ENCODE measurements around the gene AGAP1. TPM values are rescaled to one million over a fixed set of nuclear protein-coding genes. Genes with fewer than 3 reads are reported as not detected.

Gene AGAP1
- total RNA-seq = 1 to 10 TPM; 1.8 to 2.0 TPM

- H3K27me3 Mint-ChIP-seq = peaks cover 64% of the 10 kb centered on the region
These were observed at the start of gene AGAP1 for GRCh38 chr2:235493775-235494715. AGAP1 (plus strand) TSS chr2:235494043.

DNA sequence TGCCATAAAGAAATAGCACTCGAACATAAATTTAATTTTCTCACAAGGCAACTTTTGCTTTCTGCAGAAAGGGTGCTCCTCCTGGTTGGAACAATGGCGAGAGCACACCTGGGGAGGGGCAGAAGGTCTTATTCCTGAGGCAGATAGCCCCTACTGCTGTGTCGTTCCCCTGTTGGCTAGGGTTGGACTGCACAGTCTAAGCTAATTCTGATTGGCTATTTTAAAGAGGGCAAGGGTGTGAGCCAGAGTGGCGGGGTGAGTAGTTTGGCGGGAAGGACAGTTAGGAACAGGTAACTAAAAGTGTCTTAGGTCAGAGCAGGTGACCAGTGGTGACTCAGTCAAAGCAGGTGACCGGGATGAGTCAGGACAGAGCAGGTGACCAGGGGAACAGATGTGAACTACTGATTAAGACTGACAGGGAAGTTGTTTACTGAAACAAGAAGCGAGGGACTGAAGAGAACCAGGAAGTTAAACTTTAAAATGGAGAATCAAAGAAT, 49.7 kb upstream of the AGAP1 start:
- no peak for DNase-seq
- no peak overlapping the region for H3K4me3 Mint-ChIP-seq
- CTCF ChIA-PET = no interaction called here
- peaks cover 5% of the 10 kb centered on the region for H3K9me3 Mint-ChIP-seq
- POLR2A ChIA-PET = no interaction called here
- no peak overlapping the region for H3K27ac Mint-ChIP-seq
- no peaks in the 10 kb centered on the region for H3K4me1 Mint-ChIP-seq (ENCODE audit: low read depth)
- peaks cover 1% of the 10 kb centered on the region for H3K36me3 Mint-ChIP-seq
- peaks cover 6% of the 10 kb centered on the region for H3K27me3 Mint-ChIP-seq
- intact Hi-C loops (cut with micrococcal nuclease) = no loop called here

More at GRCh38 chr2:235493775-235494715, at the start of gene AGAP1:
- DNase-seq = no peak
- peak within 1 kb of the TSS; percentile 70 for H3K4me3 Mint-ChIP-seq
- intact Hi-C loops (cut with micrococcal nuclease) = no loop called here
- CTCF ChIA-PET = no interaction called here
- POLR2A ChIA-PET = no interaction called here
- H3K9me3 Mint-ChIP-seq = no peaks in the 10 kb centered on the region
- H3K4me1 Mint-ChIP-seq (ENCODE audit: low read depth) = peaks cover 8% of the 10 kb centered on the region
- H3K27ac Mint-ChIP-seq = no peak within 1 kb of the TSS
- H3K36me3 Mint-ChIP-seq = no peaks in the 10 kb centered on the region

DNA sequence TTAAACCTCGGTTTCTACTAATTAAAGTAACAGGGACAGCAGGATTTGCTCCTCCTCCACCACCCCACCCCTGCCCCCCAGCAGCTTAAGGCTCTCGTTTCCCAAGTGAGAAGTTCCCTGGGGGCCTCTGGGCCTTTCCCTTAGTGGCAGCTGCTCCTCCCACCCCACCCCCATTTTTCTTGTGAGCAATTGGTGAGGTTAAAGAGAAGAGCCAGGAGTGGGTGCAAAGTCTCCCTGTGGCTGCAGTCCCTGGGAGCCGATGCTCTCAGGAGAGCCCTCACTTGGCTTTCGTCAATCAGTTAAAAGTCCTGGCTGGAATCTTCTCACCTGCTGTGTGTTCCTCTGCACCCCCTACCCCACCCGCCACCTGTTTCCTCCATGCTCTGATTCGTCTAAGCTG, 48.7 kb upstream of the AGAP1 start:
- no peaks in the 10 kb centered on the region for H3K4me1 Mint-ChIP-seq (ENCODE audit: low read depth)
- peaks cover 6% of the 10 kb centered on the region for H3K27me3 Mint-ChIP-seq
- H3K9me3 Mint-ChIP-seq = peaks cover 5% of the 10 kb centered on the region
- ChIA-PET CTCF (no interaction called here), POLR2A (no interaction called here)
- intact Hi-C loops (cut with micrococcal nuclease) = no loop called here
- no peak for DNase-seq
- H3K27ac Mint-ChIP-seq = no peak overlapping the region
- H3K4me3 Mint-ChIP-seq = no peak overlapping the region
- H3K36me3 Mint-ChIP-seq = peaks cover 1% of the 10 kb centered on the region

DNA sequence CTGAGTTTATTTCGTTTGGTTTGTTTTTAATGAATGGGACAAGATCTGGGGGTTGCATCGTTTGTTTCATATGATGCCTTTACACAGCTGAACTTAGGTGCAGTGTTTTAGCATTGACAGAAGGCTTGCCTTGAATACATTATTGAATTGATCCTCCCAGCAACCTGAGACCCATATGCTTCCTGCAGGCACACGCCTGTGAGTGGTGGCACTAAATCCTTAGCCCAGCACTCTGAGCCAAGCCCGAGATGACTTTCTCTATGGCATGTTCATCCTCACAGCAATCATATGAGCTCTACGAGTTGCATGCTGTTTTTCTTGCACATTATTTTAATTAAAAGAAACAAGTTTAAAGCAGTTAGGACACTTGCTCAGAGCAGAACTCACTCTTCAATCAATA, 47.8 kb upstream of the AGAP1 start:
- Mint-ChIP-seq H3K4me3 (no peak overlapping the region), H3K36me3 (peaks cover 1% of the 10 kb centered on the region), H3K27ac (no peak overlapping the region), H3K4me1 (ENCODE audit: low read depth) (no peaks in the 10 kb centered on the region), H3K9me3 (peaks cover 5% of the 10 kb centered on the region), H3K27me3 (peaks cover 6% of the 10 kb centered on the region)
- ChIA-PET CTCF (no interaction called here), POLR2A (no interaction called here)
- no peak for DNase-seq
- intact Hi-C loops (cut with micrococcal nuclease) = no loop called here

DNA sequence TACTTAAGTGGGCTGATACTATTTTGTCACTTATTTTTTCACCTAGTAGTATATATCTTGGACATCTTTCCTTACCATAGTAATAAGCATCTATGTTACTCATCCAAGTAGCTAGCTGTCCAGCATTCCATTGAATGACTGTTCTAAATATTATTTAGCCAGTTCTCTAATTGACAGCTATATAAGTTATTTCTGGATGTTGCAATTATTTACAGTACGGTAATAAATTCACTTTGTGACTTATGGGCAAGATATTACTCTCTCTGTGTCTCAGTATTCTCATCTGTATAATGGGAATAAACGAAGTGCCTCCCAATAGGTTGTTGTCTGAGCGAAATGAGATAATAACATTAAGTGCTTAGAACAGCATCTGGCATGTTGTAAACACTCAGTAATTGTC, 46.6 kb upstream of the AGAP1 start:
- no peak for DNase-seq
- Mint-ChIP-seq H3K4me1 (ENCODE audit: low read depth) (no peaks in the 10 kb centered on the region), H3K27me3 (peaks cover 7% of the 10 kb centered on the region), H3K9me3 (peaks cover 5% of the 10 kb centered on the region), H3K4me3 (no peak overlapping the region), H3K27ac (no peak overlapping the region), H3K36me3 (peaks cover 1% of the 10 kb centered on the region)
- ChIA-PET POLR2A (no interaction called here), CTCF (no interaction called here)
- intact Hi-C loops (cut with micrococcal nuclease) = no loop called here

GRCh38 chr2:235449568-235449967, 44.3 kb upstream of the AGAP1 start:
- Mint-ChIP-seq H3K4me3 (no peak overlapping the region), H3K9me3 (no peaks in the 10 kb centered on the region), H3K27me3 (peaks cover 10% of the 10 kb centered on the region), H3K4me1 (ENCODE audit: low read depth) (no peaks in the 10 kb centered on the region), H3K36me3 (no peaks in the 10 kb centered on the region), H3K27ac (no peak overlapping the region)
- CTCF ChIA-PET = no interaction called here
- POLR2A ChIA-PET = no interaction called here
- intact Hi-C loops (cut with micrococcal nuclease) = no loop called here
- DNase-seq = no peak

DNA sequence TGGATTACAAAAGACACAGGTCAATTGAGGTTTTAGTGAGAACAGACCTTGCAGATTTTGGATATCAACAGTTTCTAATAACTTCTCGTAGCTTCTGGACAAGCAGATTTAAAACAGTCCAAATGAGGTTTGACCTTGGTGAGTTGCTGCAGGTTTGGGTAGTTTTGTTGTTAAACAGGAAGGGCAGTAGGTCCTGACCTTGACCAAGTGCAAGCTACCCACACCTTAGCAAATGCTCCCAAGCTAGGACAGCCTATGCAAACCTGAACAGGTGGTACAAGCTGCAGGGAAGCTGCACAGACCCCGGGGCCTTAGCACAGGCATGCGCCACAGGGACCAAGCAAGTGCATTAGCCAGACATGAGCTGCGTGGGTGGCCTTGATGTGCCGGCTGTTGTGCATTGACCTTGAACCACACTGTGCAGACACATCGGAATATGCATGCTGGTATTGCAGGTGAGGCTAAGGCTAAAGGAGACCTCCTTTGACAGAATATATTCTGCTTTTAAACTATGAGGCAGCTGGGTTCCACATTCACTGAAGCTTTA, 40.2 kb upstream of the AGAP1 start:
- no peak for DNase-seq
- Mint-ChIP-seq H3K9me3 (no peaks in the 10 kb centered on the region), H3K4me1 (ENCODE audit: low read depth) (no peaks in the 10 kb centered on the region), H3K27ac (no peak overlapping the region), H3K36me3 (no peaks in the 10 kb centered on the region), H3K4me3 (no peak overlapping the region), H3K27me3 (peaks cover 5% of the 10 kb centered on the region)
- CTCF ChIA-PET = no interaction called here
- intact Hi-C loops (cut with micrococcal nuclease) = no loop called here
- POLR2A ChIA-PET = interaction anchor here (0.6 kb wide), 1 partner anchor 10 kb away, joined by 3 read pairs; no protein-coding TSS in a partner anchor

GRCh38 chr2:235458839-235459273, 35.0 kb upstream of the AGAP1 start:
- Mint-ChIP-seq H3K4me1 (ENCODE audit: low read depth) (no peaks in the 10 kb centered on the region), H3K9me3 (no peaks in the 10 kb centered on the region), H3K27ac (no peak overlapping the region), H3K4me3 (no peak overlapping the region), H3K27me3 (peaks cover 10% of the 10 kb centered on the region), H3K36me3 (no peaks in the 10 kb centered on the region)
- no peak for DNase-seq
- intact Hi-C loops (cut with micrococcal nuclease) = no loop called here
- ChIA-PET POLR2A (no interaction called here), CTCF (no interaction called here)

DNA sequence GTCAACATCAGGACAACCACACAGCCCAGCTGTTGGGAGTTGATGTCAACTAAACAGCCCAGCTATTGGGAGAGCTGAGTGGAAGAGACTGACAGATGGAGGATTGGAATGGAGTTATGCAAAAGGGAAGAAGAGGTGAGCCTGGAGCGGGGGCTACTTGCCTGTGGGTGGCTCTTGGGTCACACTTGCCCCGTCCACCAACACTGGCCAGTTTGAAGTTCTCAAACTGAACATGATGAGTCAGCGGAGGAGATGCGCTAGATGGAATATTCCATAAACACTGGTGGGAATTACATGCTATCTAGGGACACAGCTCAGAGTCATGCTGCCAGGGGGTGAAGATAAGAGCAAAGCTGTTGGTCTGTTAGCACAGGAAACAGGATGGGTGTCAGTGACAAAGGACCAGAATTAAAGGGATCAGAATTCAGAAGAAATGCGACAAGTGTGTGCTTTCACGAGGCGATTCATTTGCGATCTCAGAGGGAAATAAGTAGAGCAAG, 33.2 kb upstream of the AGAP1 start:
- Mint-ChIP-seq H3K4me3 (no peak overlapping the region), H3K9me3 (no peaks in the 10 kb centered on the region), H3K36me3 (no peaks in the 10 kb centered on the region), H3K27ac (no peak overlapping the region), H3K4me1 (ENCODE audit: low read depth) (no peaks in the 10 kb centered on the region), H3K27me3 (peaks cover 12% of the 10 kb centered on the region)
- ChIA-PET POLR2A (no interaction called here), CTCF (no interaction called here)
- intact Hi-C loops (cut with micrococcal nuclease) = no loop called here
- DNase-seq = no peak

DNA sequence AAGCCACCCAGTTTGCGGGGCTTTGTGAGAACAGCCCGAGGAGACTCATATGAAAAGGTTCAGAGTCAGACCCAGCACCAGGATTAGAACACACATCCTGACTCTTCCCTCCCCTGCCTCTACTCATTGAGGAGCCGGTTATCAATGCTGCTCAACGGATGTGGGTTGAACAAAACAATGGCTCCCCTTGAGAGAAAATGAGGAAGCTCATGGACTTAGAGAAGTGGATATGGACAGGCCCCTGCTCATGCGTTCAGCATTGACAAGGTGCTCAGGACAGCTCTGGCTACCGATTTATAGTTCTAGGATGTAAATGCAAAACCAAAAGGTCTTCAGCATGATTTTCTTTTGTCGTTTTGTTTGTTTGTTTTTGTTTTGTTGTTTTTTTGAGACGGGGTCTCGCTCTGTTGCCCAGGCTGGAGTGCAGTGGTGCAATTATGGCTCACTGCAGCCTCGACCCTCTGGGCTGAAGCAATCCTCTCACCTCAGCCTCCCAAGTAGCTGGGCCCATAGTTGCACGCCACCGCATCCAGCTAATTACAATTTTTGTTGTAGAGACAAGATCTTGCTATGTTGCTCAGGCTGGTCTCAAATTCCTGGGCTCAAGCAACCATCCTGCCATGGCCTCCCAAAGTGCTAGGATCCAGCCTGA, 32.0 kb upstream of the AGAP1 start:
- intact Hi-C loops (cut with micrococcal nuclease) = no loop called here
- Mint-ChIP-seq H3K27ac (no peak overlapping the region), H3K27me3 (peaks cover 12% of the 10 kb centered on the region), H3K36me3 (no peaks in the 10 kb centered on the region), H3K9me3 (no peaks in the 10 kb centered on the region), H3K4me3 (no peak overlapping the region), H3K4me1 (ENCODE audit: low read depth) (no peaks in the 10 kb centered on the region)
- POLR2A ChIA-PET = no interaction called here
- CTCF ChIA-PET = no interaction called here
- no peak for DNase-seq

GRCh38 chr2:235462415-235462790, 31.4 kb upstream of the AGAP1 start:
- POLR2A ChIA-PET = no interaction called here
- Mint-ChIP-seq H3K27ac (no peak overlapping the region), H3K36me3 (no peaks in the 10 kb centered on the region), H3K9me3 (no peaks in the 10 kb centered on the region), H3K27me3 (peaks cover 12% of the 10 kb centered on the region), H3K4me1 (ENCODE audit: low read depth) (no peaks in the 10 kb centered on the region), H3K4me3 (no peak overlapping the region)
- intact Hi-C loops (cut with micrococcal nuclease) = no loop called here
- DNase-seq = no peak
- CTCF ChIA-PET = no interaction called here

DNA sequence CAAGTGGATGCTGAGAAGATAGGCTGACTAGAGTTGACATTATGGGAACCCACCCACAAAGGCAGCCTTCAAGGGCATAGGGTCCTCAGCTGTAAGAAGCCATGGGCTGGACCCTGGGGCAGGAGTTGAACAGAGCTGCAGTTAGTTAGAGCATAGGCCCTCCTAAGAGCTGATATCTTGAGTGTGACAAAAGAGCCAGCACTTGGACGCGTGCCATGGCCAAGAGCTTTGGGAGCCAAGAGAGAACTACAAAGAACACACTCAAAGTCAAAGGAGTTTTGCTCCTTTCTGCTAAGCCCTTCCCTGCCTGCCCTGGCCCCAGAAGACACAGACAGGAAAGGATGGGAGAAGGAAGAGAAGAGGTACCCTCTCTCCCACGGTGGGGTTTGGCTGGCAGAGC, 29.9 kb upstream of the AGAP1 start:
- H3K9me3 Mint-ChIP-seq = no peaks in the 10 kb centered on the region
- ChIA-PET POLR2A (interaction anchor here (0.6 kb wide), 1 partner anchor 10 kb away, joined by 3 read pairs; no protein-coding TSS in a partner anchor), CTCF (no interaction called here)
- no peak overlapping the region for H3K27ac Mint-ChIP-seq
- H3K4me1 Mint-ChIP-seq (ENCODE audit: low read depth) = no peaks in the 10 kb centered on the region
- no peak overlapping the region for H3K4me3 Mint-ChIP-seq
- DNase-seq = no peak
- peaks cover 12% of the 10 kb centered on the region for H3K27me3 Mint-ChIP-seq
- H3K36me3 Mint-ChIP-seq = no peaks in the 10 kb centered on the region
- intact Hi-C loops (cut with micrococcal nuclease) = no loop called here
